GM19193 (cell line): ENCODE results near the gene GNPTAB.

ENCODE experiments used
- POLR2A ChIP-seq: IDR thresholded peaks from 4 replicates; pipeline ENCODE4 v1.6.1; 2011; ENCODE audit not compliant: insufficient read depth, insufficient read length; ENCODE audit errors: extremely low read depth

GNPTAB gene

DNA sequence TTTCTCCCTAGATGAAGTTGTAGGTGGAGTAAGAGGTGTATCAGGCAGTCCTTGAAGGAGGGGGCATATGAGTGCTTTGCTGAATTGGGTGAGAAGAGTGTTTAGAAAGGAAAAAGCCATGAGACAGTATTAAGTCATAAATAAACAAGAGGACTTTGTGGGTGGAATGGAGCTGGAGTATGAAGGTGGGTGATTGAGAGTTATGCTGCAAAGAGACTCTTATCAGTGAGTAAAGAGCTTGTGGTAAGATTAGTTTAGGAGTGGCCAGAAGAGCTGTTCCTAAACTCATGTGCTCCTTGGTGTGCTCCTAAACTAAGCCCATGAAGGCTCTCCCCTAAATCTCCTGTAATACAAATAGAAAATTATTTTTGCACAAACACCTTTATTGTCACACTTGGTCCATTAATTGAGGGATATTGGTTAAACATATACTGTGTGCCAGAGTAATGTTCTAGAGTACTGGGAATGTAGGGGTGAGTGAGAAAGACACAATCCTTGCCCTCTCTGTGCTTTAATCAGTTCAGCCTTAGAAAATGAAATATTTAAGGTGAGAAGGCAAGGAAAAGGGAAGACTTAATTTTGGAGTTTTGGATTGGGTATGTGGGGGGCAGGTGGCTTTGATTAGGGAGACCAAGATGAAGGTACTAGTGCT lies 123.5 kb downstream of the GNPTAB start:
- TF ChIP-seq POLR2A: no peak

GRCh38 chr12:101706403-101706802 lies 124.4 kb downstream of the GNPTAB start:
- TF ChIP-seq POLR2A: no peak

DNA sequence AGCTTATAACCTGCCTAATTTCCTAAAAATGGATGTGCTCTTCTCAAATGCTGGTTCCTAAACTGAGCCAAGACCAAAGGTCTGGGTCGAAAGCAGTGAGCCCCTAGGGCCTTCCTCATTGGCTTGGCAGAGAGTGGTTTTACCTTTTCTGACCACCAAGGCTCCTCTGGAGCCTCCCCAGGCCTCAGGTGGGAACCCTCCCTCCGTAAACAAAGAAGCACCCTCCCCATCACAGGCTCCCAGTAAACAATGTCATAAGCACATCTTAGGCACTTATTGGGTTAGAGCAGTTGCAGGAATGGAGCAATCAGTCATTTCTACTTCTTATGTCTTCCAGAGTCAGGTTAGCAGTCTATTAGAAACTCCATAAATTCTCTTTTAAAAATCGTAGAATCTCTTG lies 127.3 kb downstream of the GNPTAB start:
- TF ChIP-seq POLR2A: no peak

GRCh38 chr12:101700299-101700820 lies 130.4 kb downstream of the GNPTAB start:
- TF ChIP-seq POLR2A: no peak

- TF ChIP-seq POLR2A: no peak
These were observed 131.9 kb downstream of the GNPTAB start for GRCh38 chr12:101698800-101699347.

- no peak for TF ChIP-seq POLR2A
These were observed 132.6 kb downstream of the GNPTAB start for GRCh38 chr12:101697930-101698799.

GRCh38 chr12:101697197-101697929 lies 133.4 kb downstream of the GNPTAB start, which contains the start of gene CHPT1:
TSS of gene CHPT1 (plus strand) at chr12:101697640. CDS start at chr12:101697862, 222 bp downstream.
- peak; percentile 67 for TF ChIP-seq POLR2A

DNA sequence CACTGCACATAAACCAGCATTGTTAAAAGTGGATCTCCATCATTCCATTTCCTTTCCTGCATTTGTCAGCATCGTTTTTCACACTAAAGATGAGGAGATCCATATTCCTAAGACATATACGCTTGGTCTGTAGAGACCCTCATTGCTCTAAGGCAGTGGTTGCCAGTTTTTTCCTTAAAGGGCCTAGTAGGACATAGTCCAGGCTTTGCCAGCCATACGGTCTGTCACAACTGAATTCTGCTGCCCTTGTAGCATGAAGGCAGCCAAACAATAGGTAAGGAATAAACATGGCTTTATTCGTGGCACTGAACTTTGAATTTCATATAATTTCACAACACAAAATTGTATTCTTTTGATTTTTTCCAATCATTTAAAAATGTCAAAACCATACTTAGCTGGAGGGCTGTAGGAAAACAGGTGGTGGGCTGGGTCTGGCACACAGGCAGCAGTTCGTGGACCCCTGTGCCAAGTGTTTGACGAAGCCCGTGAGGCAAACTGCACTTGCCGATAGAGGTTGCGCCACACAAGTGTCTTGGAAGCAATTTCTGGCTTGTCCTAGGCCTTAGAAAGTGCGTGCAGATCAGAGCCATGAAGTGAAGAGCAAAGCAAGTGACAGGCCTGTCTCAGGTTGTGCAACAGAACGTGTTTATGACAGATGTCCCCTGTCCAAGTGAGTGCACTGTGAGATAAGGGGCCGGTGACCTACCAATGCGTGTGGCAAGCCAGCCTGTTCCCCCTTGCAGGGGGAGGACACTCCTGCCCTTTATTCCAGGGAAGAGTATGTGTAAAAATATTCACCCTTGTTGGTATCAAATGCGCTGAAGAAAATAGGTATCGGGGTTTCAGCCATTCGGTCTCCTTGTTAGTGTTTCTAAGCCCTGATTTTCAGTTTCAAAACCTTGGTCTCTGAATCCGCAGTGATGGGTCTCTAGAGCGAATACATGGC lies 134.2 kb downstream of the GNPTAB start:
- no peak for TF ChIP-seq POLR2A

- TF ChIP-seq POLR2A: no peak
These were observed 135.1 kb downstream of the GNPTAB start for GRCh38 chr12:101695706-101696105.
